GM23338 (cell line): Measurements from ENCODE around the gene KLHL8.

Source experiments
- CREB1 ChIP-seq: fragments of 250-450 bp; sonication (Bioruptor Pico); IDR thresholded peaks from 2 replicates; pipeline ENCODE4 v1.5.0; 2020; ENCODE audit warnings: low read depth, mild to moderate bottlenecking, moderate library complexity
- CTCF ChIP-seq, 2 experiments: fragments of 200-600 bp in 1 of 2; sonication (generic) in 1 of 2; conservative IDR thresholded peaks; 2 replicates each; pipeline versions ENCODE4 v1.5.1 to v1.6.1; 2016 to 2017; ENCODE audit warnings: antibody characterized with exemption in 2 of 2, low read depth in 2 of 2, mild to moderate bottlenecking in 2 of 2, moderate library complexity in 1 of 2
- EZH2 ChIP-seq: fragments of 200-600 bp; sonication (generic); IDR thresholded peaks from one replicate; pipeline ENCODE4 v1.8.0; 2017; ENCODE audit warnings: antibody characterized with exemption, mild to moderate bottlenecking, low read depth; ENCODE audit not compliant: unreplicated experiment
- EZH2phosphoT487 ChIP-seq: fragments of 200-600 bp; sonication (generic); IDR thresholded peaks from one replicate; pipeline ENCODE4 v1.8.1; 2018; ENCODE audit warnings: antibody characterized with exemption; ENCODE audit not compliant: unreplicated experiment
- JUNB ChIP-seq: IDR thresholded peaks from one replicate; pipeline ENCODE4 v1.6.1; 2016; ENCODE audit warnings: antibody characterized with exemption; ENCODE audit not compliant: unreplicated experiment
- NANOG ChIP-seq: IDR thresholded peaks from 2 replicates; pipeline ENCODE4 v1.6.1; 2016; ENCODE audit warnings: antibody characterized with exemption, borderline replicate concordance
- POLR2AphosphoS5 ChIP-seq: IDR thresholded peaks from 2 replicates; pipeline ENCODE4 v1.6.1; 2016; ENCODE audit warnings: antibody characterized with exemption, low read depth
- REST ChIP-seq: IDR thresholded peaks from one replicate; pipeline ENCODE4 v1.6.1; 2018; ENCODE audit warnings: antibody characterized with exemption; ENCODE audit not compliant: unreplicated experiment
- ZNF114 ChIP-seq: fragments of 250-450 bp; sonication (Bioruptor Pico); IDR thresholded peaks from 2 replicates; pipeline ENCODE4 v1.5.0; 2020; ENCODE audit warnings: mild to moderate bottlenecking, moderate library complexity
- ZNF331 ChIP-seq: fragments of 250-450 bp; sonication (Bioruptor Pico); IDR thresholded peaks from 2 replicates; pipeline ENCODE4 v1.5.0; 2020; ENCODE audit warnings: low read depth, mild to moderate bottlenecking, moderate library complexity
- ZNF462 ChIP-seq: fragments of 250-450 bp; sonication (Bioruptor Pico); IDR thresholded peaks from 2 replicates; pipeline ENCODE4 v1.5.0; 2020; ENCODE audit warnings: mild to moderate bottlenecking, moderate library complexity

GRCh38 chr4:87165892-87166291 lies 54.5 kb downstream of the KLHL8 start:
- TF ChIP-seq CTCF (conservative IDR thresholded peaks at IDR 0.05; ENCODE audit: low read depth in 2 of 2) (no peak), POLR2AphosphoS5 (no peak), EZH2phosphoT487 (no peak), EZH2 (no peak), REST (no peak), CREB1 (no peak), ZNF114 (CRISPR knock-in tag) (no peak), NANOG (no peak), ZNF331 (CRISPR knock-in tag) (no peak), JUNB (no peak), ZNF462 (CRISPR knock-in tag) (no peak)
